SK-N-SH treated with all-trans-retinoic acid at 6 μM for 48 hours (cell line): ENCODE data around the gene B3GALT5.

Experiments
- ATAC-seq: fragments of 200-7000 bp; cut with Tn5 transposase; 3 replicates; pipeline ENCODE4 v1.9.1; 2020; ENCODE audit warnings: mild to moderate bottlenecking, moderate library complexity
- CREB5 ChIP-seq: fragments of 250-450 bp; sonication (Bioruptor Pico); IDR thresholded peaks from 2 replicates; pipeline ENCODE4 v1.5.1; 2020; ENCODE audit warnings: low read depth, mild to moderate bottlenecking, moderate library complexity
- CSDC2 ChIP-seq: fragments of 250-450 bp; sonication (Bioruptor Pico); IDR thresholded peaks from 2 replicates; pipeline ENCODE4 v1.5.0; 2020; ENCODE audit warnings: mild to moderate bottlenecking, moderate library complexity
- CSRNP3 ChIP-seq: fragments of 250-450 bp; sonication (Bioruptor Pico); IDR thresholded peaks from 2 replicates; pipeline ENCODE4 v1.5.1; 2021; ENCODE audit warnings: mild to moderate bottlenecking, moderate library complexity
- ESRRG ChIP-seq: fragments of 250-450 bp; sonication (Bioruptor Pico); IDR thresholded peaks from 2 replicates; pipeline ENCODE4 v1.6.1; 2021; ENCODE audit warnings: mild to moderate bottlenecking
- GLIS3 ChIP-seq: fragments of 250-450 bp; sonication (Bioruptor Pico); IDR thresholded peaks from 2 replicates; pipeline ENCODE4 v1.5.0; 2020; ENCODE audit warnings: mild to moderate bottlenecking, moderate library complexity
- ISL1 ChIP-seq: fragments of 250-450 bp; sonication (Bioruptor Pico); IDR thresholded peaks from 2 replicates; pipeline ENCODE4 v2.1.2; 2022; ENCODE audit warnings: mild to moderate bottlenecking, moderate library complexity
- PPARA ChIP-seq: fragments of 250-450 bp; sonication (Bioruptor Pico); IDR thresholded peaks from 2 replicates; pipeline ENCODE4 v1.5.0; 2020; ENCODE audit warnings: mild to moderate bottlenecking, borderline replicate concordance
- RARB ChIP-seq: fragments of 250-450 bp; sonication (Bioruptor Pico); IDR thresholded peaks from 2 replicates; pipeline ENCODE4 v1.8.0; 2021; ENCODE audit warnings: mild to moderate bottlenecking, moderate library complexity
- SNAI2 ChIP-seq: fragments of 250-450 bp; sonication (Bioruptor Pico); IDR thresholded peaks from 2 replicates; pipeline ENCODE4 v1.5.0; 2020; ENCODE audit warnings: mild to moderate bottlenecking, moderate library complexity
- TCF4 ChIP-seq: fragments of 250-450 bp; sonication (Bioruptor Pico); IDR thresholded peaks from 2 replicates; pipeline ENCODE4 v1.8.0; 2021; ENCODE audit warnings: mild to moderate bottlenecking, moderate library complexity, borderline replicate concordance
- TSHZ2 ChIP-seq: fragments of 250-450 bp; sonication (Bioruptor Pico); IDR thresholded peaks from 2 replicates; pipeline ENCODE4 v1.5.0; 2020; ENCODE audit warnings: mild to moderate bottlenecking, moderate library complexity
- ZC3H10 ChIP-seq: fragments of 250-450 bp; sonication (Bioruptor Pico); IDR thresholded peaks from 2 replicates; pipeline ENCODE4 v1.5.1; 2021; ENCODE audit warnings: mild to moderate bottlenecking, moderate library complexity
- ZFP3 ChIP-seq: fragments of 250-450 bp; sonication (Bioruptor Pico); IDR thresholded peaks from 2 replicates; pipeline ENCODE4 v1.5.0; 2020; ENCODE audit warnings: mild to moderate bottlenecking, moderate library complexity
- ZFP30 ChIP-seq: fragments of 450-650 bp; formaldehyde crosslinking; IDR thresholded peaks from 2 replicates; pipeline ENCODE4 v1.5.0; 2022; ENCODE audit warnings: mild to moderate bottlenecking, moderate library complexity
- ZNF565 ChIP-seq: fragments of 450-650 bp; formaldehyde crosslinking; conservative IDR thresholded peaks from 2 replicates; pipeline ENCODE4 v1.5.0; 2020; ENCODE audit warnings: low read depth, mild to moderate bottlenecking, moderate library complexity
- ZNF70 ChIP-seq: fragments of 450-650 bp; formaldehyde crosslinking; IDR thresholded peaks from 2 replicates; pipeline ENCODE4 v1.5.0; 2020; ENCODE audit warnings: mild to moderate bottlenecking, moderate library complexity
- ZNF8 ChIP-seq: fragments of 450-650 bp; formaldehyde crosslinking; IDR thresholded peaks from 2 replicates; pipeline ENCODE4 v1.5.0; 2020; ENCODE audit warnings: mild to moderate bottlenecking, moderate library complexity

The B3GALT5 gene

GRCh38 chr21:39680216-39680615, 67.5 kb downstream of the B3GALT5 start:
- TF ChIP-seq CREB5 (CRISPR knock-in tag) (no peak), TSHZ2 (CRISPR knock-in tag) (no peak), PPARA (CRISPR knock-in tag) (no peak), GLIS3 (CRISPR knock-in tag) (no peak), CSRNP3 (CRISPR knock-in tag) (no peak), SNAI2 (CRISPR knock-in tag) (no peak), ZFP3 (CRISPR knock-in tag) (no peak), CSDC2 (CRISPR knock-in tag) (no peak), TCF4 (CRISPR knock-in tag) (no peak), RARB (CRISPR knock-in tag) (no peak), ESRRG (CRISPR knock-in tag) (no peak), ZC3H10 (no peak), ISL1 (no peak), ZNF70 (CRISPR knock-in tag) (no peak), ZNF565 (CRISPR knock-in tag) (no peak)
- ATAC-seq, result no peak

GRCh38 chr21:39681257-39681656, 68.5 kb downstream of the B3GALT5 start:
- no peak for TF ChIP-seq TCF4 (CRISPR knock-in tag)
- TF ChIP-seq ZFP30 (CRISPR knock-in tag), result no peak
- TF ChIP-seq CSDC2 (CRISPR knock-in tag), result no peak
- no peak for TF ChIP-seq CSRNP3 (CRISPR knock-in tag)
- no peak for TF ChIP-seq TSHZ2 (CRISPR knock-in tag)
- TF ChIP-seq, all 23 proteins: peak for 0

GRCh38 chr21:39681845-39682244, 69.1 kb downstream of the B3GALT5 start:
- ATAC-seq, result no peak
- TF ChIP-seq ZNF8, result no peak
- TF ChIP-seq TSHZ2 (CRISPR knock-in tag), result no peak

More at GRCh38 chr21:39681257-39681656, 68.5 kb downstream of the B3GALT5 start:
- ATAC-seq, result no peak
